ENCODE results near the gene AGPAT2. TPM values are rescaled to one million over a fixed set of nuclear protein-coding genes. Genes with fewer than 3 reads are reported as not detected.

The AGPAT2 gene
- total and polyA plus RNA-seq, 2 donors (not counting 1 experiment from before 2014, with no cell fraction given), result 25.1 to 28.4 TPM

- Mint-ChIP-seq H3K4me1 (peaks cover 12% of the 10 kb centered on the region), H3K4me3 (peak overlapping the region; percentile 73), H3K27ac (no peak overlapping the region), H3K9me3 (ENCODE audit: insufficient read depth) (no peaks in the 10 kb centered on the region), H3K27me3 (peaks cover 15% of the 10 kb centered on the region)
- intact Hi-C loops (cut with micrococcal nuclease), result loop anchor here (10.0 kb wide), 1 partner anchor 48 kb away; the partner anchor contains the start of gene DIPK1B
- WGBS (ENCODE audit: insufficient coverage), result 41% methylated on average over 29 of the region's 35 CpGs
- DNase-seq (peak; percentile 30), ATAC-seq (ENCODE audit: low read depth) (no peak)
- no peak overlapping the region for H3K27ac ChIP-seq (ENCODE audit: low read length in 2 of 2)
- H4K20me1 ChIP-seq (ENCODE audit: control insufficient read depth, insufficient read depth, low read length, poor library complexity, severe bottlenecking), result no peaks in the 10 kb centered on the region
- peaks cover 0 to 57% (median 27%) of the 10 kb centered on the region in 4 experiments for H3K27me3 ChIP-seq (replicated peaks in 1 of 4; ENCODE audit: control extremely low read depth in 1 of 4, control insufficient read depth in 3 of 4, insufficient read depth in 4 of 4, low read length in 3 of 4)
- H3K4me1 ChIP-seq (ENCODE audit: control insufficient read depth in 2 of 2, insufficient read depth in 2 of 2, low read length in 2 of 2), result peaks cover 8 to 16% of the 10 kb centered on the region in 2 donors
- POLR2A ChIA-PET, result no interaction called here
- TF ChIP-seq CTCF (IDR thresholded peaks at IDR 0.05) (no peak), EZH2 (IDR thresholded peaks at IDR 0.05; ENCODE audit: borderline replicate concordance, insufficient read depth, low read depth, low read length, poor library complexity, severe bottlenecking) (no peak)
- CTCF ChIA-PET, result no interaction called here
- H3K9me3 ChIP-seq (ENCODE audit: control extremely low read depth in 1 of 3, control insufficient read depth in 2 of 3, insufficient read depth in 1 of 3, low read length in 2 of 3), result peaks cover 0 to 11% (median 0%) of the 10 kb centered on the region in 3 donors
- no peak overlapping the region for H2AFZ ChIP-seq (ENCODE audit: insufficient read depth, low read depth, low read length, poor library complexity, severe bottlenecking)
- H3K79me2 ChIP-seq (ENCODE audit: control insufficient read depth, insufficient read depth, low read length), result no peaks in the 10 kb centered on the region
- H3K4me3 ChIP-seq (ENCODE audit: control extremely low read depth in 1 of 5, extremely low read depth in 1 of 5, insufficient read depth in 1 of 5, low read depth in 2 of 5, low read length in 4 of 5), result peak overlapping the region in 1 of 5 experiments; percentile 15
- H3K4me2 ChIP-seq (replicated peaks; ENCODE audit: low read depth, low read length, poor library complexity, severe bottlenecking), result peak overlapping the region; percentile 60
- no peaks in the 10 kb centered on the region for H3K36me3 ChIP-seq (replicated peaks in 1 of 2; ENCODE audit: control extremely low read depth in 1 of 2, control insufficient read depth in 1 of 2, extremely low read depth in 1 of 2, insufficient read depth in 2 of 2, low read length in 1 of 2)
- peak overlapping the region; percentile 23 for H3K9ac ChIP-seq (ENCODE audit: low read length)
Measured at GRCh38 chr9:136666372-136667213, 20.7 kb downstream of the AGPAT2 start.

All from B cell (primary cell).